Chondrocyte (in vitro differentiated cells): ENCODE data around the gene TAS1R3. TPM values are rescaled to one million over a fixed set of nuclear protein-coding genes. Genes with fewer than 3 reads are reported as not detected.
"Not testable (repeated sequence)": the region's sequence is repeated elsewhere in the genome, so short reads cannot be mapped to it uniquely, and the experiment has no call there.

ENCODE experiments used
- DNase-seq: peaks from one replicate; pipeline ENCODE4 v3.0.0; 2021; ENCODE audit warnings: mixed read lengths, low spot score
- H3K27ac Mint-ChIP-seq: one replicate; pipeline ENCODE4 v1.8.0; 2021; ENCODE audit warnings: mild to moderate bottlenecking, moderate library complexity, mixed read lengths; ENCODE audit not compliant: unreplicated experiment
- H3K27me3 Mint-ChIP-seq: 2 replicates; pipeline ENCODE4 v1.8.0; 2021; ENCODE audit warnings: low read depth, mixed read lengths
- H3K36me3 Mint-ChIP-seq: 2 replicates; pipeline ENCODE4 v1.8.0; 2021; ENCODE audit warnings: low read depth, mixed read lengths
- H3K4me1 Mint-ChIP-seq: 2 replicates; pipeline ENCODE4 v1.8.0; 2021; ENCODE audit warnings: low read depth, mild to moderate bottlenecking, mixed read lengths
- H3K4me3 Mint-ChIP-seq: one replicate; pipeline ENCODE4 v1.8.0; 2021; ENCODE audit warnings: mild to moderate bottlenecking, moderate library complexity, mixed read lengths; ENCODE audit not compliant: unreplicated experiment
- H3K9me3 Mint-ChIP-seq: 2 replicates; pipeline ENCODE4 v1.8.0; 2021; ENCODE audit warnings: low read depth, mixed read lengths
- total RNA-seq: library from RNA; stranded (reverse); gene quantifications from 3 replicates; pipeline ENCODE4 v1.2.1, GENCODE V29; 2021
- TF ChIP-seq, protein P1 (sequence below): fragments of 200-600 bp; sonication (generic); IDR thresholded peaks from 2 replicates; pipeline ENCODE4 v1.5.0; 2021; ENCODE audit warnings: antibody characterized with exemption, mild to moderate bottlenecking, moderate library complexity

The TAS1R3 gene
- total RNA-seq, 1 donor from 2014 or later: 0.37 TPM

DNA sequence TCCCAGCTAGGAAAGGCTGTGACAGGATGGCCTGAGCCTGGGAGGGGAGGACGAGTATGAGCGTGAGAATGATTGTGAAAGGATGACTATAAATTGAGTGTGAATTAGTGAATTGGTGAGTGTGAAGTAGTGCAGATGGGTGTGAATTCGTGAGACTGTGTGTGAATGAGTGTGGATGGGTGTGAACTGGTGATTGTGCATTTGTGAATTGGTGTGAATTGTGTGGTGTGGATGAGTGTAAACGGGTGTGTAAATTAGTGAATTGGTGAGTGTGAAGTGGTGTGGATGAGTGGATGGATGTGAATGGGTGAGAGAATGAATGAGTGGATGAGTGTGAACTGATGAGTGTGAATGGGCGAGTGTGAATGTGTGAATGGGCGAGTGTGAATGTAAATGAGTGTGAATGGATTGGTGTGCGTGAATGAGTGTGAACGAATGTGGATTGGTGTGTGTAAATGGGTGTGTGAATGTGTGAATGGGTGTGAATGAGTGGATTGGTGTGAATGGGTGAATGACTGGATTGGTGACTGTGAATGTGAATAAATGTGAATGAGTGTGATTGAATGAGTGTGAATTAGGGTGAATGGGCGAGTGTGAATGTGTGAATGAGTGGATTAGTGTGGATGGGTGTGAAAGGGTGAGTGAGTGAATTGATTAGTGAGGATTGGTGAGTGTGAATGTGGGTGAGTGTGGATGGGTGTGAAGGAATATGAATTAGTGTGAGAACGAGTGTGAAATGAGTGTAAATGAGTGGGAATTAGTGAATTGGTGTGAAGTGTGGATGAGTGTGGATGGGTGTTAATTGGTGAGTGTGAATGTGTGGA lies 35.0 kb downstream of the TAS1R3 start:
- Mint-ChIP-seq H3K36me3 (no peaks in the 10 kb centered on the region), H3K4me3 (no peak overlapping the region), H3K9me3 (no peaks in the 10 kb centered on the region), H3K27me3 (no peaks in the 10 kb centered on the region), H3K27ac (no peak overlapping the region), H3K4me1 (peaks cover 10% of the 10 kb centered on the region)
- no peak for DNase-seq
- TF ChIP-seq, protein P1, sequence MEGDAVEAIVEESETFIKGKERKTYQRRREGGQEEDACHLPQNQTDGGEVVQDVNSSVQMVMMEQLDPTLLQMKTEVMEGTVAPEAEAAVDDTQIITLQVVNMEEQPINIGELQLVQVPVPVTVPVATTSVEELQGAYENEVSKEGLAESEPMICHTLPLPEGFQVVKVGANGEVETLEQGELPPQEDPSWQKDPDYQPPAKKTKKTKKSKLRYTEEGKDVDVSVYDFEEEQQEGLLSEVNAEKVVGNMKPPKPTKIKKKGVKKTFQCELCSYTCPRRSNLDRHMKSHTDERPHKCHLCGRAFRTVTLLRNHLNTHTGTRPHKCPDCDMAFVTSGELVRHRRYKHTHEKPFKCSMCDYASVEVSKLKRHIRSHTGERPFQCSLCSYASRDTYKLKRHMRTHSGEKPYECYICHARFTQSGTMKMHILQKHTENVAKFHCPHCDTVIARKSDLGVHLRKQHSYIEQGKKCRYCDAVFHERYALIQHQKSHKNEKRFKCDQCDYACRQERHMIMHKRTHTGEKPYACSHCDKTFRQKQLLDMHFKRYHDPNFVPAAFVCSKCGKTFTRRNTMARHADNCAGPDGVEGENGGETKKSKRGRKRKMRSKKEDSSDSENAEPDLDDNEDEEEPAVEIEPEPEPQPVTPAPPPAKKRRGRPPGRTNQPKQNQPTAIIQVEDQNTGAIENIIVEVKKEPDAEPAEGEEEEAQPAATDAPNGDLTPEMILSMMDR: no peak

DNA sequence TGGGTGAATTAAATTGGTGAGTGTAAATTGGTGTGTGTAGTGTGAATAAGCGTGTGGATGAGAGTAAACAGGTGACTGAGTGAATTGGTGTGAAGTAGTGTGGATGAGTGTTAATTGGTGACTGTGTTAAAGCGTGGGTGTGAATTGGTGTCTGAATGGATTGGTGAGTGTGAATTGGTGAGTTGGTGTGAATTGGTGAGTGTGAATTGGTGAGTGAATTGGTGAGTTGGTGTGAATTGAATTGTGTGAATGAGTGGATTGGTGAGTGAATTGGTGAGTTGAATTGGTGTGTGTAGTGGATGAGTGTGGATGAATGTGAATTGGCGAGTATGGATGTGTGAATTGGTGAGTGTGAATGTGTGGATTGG lies 35.6 kb downstream of the TAS1R3 start:
- Mint-ChIP-seq H3K27me3 (no peaks in the 10 kb centered on the region), H3K4me1 (peaks cover 7% of the 10 kb centered on the region), H3K9me3 (no peaks in the 10 kb centered on the region), H3K36me3 (no peaks in the 10 kb centered on the region), H3K27ac (no peak overlapping the region), H3K4me3 (no peak overlapping the region)
- TF ChIP-seq, protein P1: no peak
- DNase-seq: no peak

DNA sequence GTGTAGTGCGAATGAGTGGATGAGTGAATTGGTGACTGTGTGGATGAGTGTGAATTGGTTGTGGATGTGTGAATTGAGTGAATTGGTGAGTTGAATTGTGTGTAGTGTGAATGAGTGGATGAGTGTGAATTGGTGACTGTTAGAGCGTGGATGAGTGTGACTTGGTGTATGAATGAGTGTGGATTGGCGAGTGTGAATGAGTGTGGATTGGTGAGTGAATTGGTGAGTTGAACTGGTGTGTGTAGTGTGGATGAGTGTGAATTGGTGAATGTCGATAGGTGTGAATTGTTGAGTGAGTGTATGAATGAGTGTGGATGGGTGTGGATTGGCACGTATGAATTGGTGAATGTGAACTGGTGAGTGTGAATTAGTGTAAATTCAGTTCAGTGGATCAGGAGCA lies 36.2 kb downstream of the TAS1R3 start:
- Mint-ChIP-seq H3K4me3 (no peak overlapping the region), H3K36me3 (no peaks in the 10 kb centered on the region), H3K27ac (no peak overlapping the region), H3K4me1 (peaks cover 3% of the 10 kb centered on the region), H3K27me3 (no peaks in the 10 kb centered on the region), H3K9me3 (no peaks in the 10 kb centered on the region)
- TF ChIP-seq, protein P1: no peak
- no peak for DNase-seq

DNA sequence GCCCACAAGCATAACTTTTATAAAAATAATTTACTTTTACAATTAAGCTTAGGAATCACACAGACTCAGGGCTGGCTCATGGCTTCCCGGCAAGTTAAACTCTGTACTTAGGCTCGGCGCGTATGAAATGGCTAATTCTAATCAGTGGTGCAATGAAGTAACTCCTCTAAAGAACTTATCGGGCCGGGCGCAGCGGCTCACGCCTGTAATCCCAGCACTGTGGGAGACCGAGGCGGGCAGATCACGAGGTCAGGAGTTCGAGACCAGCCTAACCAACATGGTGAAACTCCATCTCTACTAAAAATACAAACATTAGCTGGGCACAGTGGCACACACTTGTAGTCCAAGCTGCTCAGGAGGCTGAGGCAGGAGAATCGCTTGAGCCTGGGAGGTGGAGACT lies 39.0 kb downstream of the TAS1R3 start:
- not testable (repeated sequence) for H3K4me3 Mint-ChIP-seq, H3K27me3 Mint-ChIP-seq, DNase-seq, H3K9me3 Mint-ChIP-seq, H3K36me3 Mint-ChIP-seq, H3K27ac Mint-ChIP-seq
- peaks cover 17% of the 10 kb centered on the region for H3K4me1 Mint-ChIP-seq

DNA sequence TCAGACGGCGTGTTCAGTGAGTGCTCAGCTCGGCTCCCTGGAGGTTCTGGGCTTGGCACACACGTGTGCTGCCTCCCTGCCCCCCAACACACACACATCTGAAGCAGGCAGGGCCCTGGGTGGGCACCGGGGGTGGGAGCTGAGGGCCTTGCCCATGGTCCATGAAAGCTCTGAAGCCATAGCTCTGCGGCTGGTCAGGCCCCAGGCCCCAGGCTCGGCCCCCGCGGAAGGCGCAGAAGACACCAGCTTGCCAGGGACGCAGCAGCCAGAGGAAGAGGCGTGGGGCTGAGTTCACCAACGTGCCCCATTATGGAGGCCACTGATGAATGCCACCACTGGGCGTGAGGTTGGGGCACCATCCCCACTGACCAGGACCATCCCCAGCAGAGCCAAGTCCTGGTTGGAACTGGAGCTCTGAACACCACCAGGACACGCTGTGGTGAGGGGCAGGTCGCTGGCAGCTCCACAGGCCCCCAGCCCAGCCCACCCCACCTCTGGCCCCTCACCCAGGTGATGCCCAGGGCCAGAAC lies 39.8 kb downstream of the TAS1R3 start:
- no peak for DNase-seq
- Mint-ChIP-seq H3K27ac (no peak overlapping the region), H3K9me3 (no peaks in the 10 kb centered on the region), H3K27me3 (no peaks in the 10 kb centered on the region), H3K4me3 (no peak overlapping the region), H3K36me3 (peaks cover 2% of the 10 kb centered on the region), H3K4me1 (peaks cover 21% of the 10 kb centered on the region)
- TF ChIP-seq, protein P1: no peak

DNA sequence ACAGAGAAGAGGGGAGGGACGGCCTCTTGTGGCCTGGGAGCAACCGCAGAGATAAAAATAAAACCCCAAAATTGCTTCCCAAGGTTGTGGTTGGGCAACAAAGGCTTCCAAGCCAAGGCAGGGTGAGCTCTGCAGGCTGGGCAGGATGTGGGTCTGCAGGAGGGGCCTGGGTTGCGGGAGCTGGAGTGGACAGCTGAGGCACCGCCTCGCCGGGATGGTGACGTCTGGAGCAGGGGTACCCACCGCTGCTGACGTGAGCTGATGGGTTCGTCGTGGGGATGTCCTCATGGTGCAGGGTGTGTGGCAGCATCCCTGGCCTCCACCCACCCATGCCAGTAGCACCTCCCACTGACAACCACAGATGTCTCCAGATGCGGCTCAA lies 40.3 kb downstream of the TAS1R3 start:
- peaks cover 24% of the 10 kb centered on the region for H3K4me1 Mint-ChIP-seq
- peaks cover 2% of the 10 kb centered on the region for H3K36me3 Mint-ChIP-seq
- TF ChIP-seq, protein P1: no peak
- no peaks in the 10 kb centered on the region for H3K9me3 Mint-ChIP-seq
- DNase-seq: no peak
- H3K4me3 Mint-ChIP-seq: no peak overlapping the region
- no peaks in the 10 kb centered on the region for H3K27me3 Mint-ChIP-seq
- no peak overlapping the region for H3K27ac Mint-ChIP-seq
